Fibroblast of villous mesenchyme (primary cell): Measurements from ENCODE around the gene CACNG4. TPM values are rescaled to one million over a fixed set of nuclear protein-coding genes. Genes with fewer than 3 reads are reported as not detected.

Experiments
- DNase-seq: peaks from one replicate; pipeline ENCODE4 v3.0.0-alpha.2; 2010; ENCODE audit warnings: low read depth
- H3K4me3 ChIP-seq: 2 replicates; pipeline ENCODE4 v1.5.1; 2011; ENCODE audit warnings: low read depth, mild to moderate bottlenecking, low read length
- total RNA-seq: library from RNA; depleted of rRNA; stranded (reverse); fragments of >200 nt; gene quantifications from 2 replicates; pipeline ENCODE4 v1.2.3, GENCODE V29; 2012
- TF ChIP-seq, protein P1 (sequence below): IDR thresholded peaks from 2 replicates; pipeline ENCODE4 v1.5.1; 2012; ENCODE audit warnings: low read depth, mild to moderate bottlenecking, low read length; ENCODE audit not compliant: insufficient read depth

Gene CACNG4
- total RNA-seq, 1 donor, result not detected

DNA sequence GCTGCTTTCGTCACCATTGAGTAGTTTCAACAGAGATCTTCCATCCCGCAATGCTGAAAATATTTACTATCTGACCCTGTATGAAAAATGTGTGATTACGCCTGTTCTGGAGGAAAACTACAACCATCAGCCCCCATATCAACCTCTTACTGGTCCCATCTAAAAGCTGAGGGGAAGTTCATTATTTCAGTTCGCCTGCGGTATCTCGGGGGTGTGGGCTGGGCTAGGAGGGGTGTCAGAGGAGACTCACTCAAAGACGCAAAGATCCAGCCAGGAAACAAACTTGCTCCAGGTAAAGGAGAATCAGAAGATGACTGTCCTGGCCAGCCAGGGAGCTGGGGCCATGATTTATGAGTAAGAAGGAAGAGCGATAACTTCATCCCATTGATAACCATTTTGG lies 93.5 kb downstream of the CACNG4 start:
- TF ChIP-seq, protein P1, sequence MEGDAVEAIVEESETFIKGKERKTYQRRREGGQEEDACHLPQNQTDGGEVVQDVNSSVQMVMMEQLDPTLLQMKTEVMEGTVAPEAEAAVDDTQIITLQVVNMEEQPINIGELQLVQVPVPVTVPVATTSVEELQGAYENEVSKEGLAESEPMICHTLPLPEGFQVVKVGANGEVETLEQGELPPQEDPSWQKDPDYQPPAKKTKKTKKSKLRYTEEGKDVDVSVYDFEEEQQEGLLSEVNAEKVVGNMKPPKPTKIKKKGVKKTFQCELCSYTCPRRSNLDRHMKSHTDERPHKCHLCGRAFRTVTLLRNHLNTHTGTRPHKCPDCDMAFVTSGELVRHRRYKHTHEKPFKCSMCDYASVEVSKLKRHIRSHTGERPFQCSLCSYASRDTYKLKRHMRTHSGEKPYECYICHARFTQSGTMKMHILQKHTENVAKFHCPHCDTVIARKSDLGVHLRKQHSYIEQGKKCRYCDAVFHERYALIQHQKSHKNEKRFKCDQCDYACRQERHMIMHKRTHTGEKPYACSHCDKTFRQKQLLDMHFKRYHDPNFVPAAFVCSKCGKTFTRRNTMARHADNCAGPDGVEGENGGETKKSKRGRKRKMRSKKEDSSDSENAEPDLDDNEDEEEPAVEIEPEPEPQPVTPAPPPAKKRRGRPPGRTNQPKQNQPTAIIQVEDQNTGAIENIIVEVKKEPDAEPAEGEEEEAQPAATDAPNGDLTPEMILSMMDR, result no peak
- no peak overlapping the region for H3K4me3 ChIP-seq
- DNase-seq, result no peak

DNA sequence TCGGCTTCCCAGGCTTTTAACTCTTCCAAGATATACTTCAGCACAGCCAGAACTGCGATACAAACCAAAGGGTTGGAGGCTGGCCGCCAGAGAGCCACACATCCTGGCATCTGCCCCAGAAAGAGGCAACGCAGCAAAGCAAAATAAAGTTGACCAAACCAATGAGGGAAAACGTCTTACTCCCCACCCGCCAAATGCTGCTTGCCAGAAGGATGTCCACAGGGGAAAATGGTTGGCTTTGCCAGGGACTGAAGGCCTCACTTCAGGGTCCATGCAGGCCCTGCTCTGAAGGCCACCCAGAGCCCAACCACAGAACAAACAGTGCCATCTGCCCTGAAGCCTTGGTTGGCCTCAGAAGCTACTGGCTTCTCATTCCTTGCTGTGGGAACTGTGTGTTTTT lies 94.9 kb downstream of the CACNG4 start:
- no peak for DNase-seq

DNA sequence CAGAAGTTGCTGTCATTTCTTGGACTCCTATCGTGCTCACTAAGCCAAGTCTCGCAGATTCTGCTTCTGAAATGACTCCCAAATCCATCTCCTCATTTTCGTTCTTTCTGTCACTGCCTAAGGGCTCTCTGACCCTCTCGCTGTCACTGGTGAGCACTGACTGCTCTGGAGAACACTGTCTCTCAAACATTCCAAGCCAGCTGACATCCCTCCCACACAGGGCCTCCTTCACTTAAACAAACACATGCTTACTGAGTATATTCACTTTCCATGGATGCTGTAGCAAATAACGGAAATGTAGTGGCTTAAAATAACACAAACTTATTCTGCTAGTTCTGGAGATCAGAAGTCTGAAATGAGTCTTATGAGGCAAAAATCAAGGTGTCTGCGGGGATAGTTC lies 98.6 kb downstream of the CACNG4 start:
- no peak overlapping the region for H3K4me3 ChIP-seq
- TF ChIP-seq, protein P1, result no peak
- DNase-seq, result peak; percentile 8

More for the DNA sequence above, 94.9 kb downstream of the CACNG4 start:
- no peak overlapping the region for H3K4me3 ChIP-seq
- TF ChIP-seq, protein P1, result no peak

DNA sequence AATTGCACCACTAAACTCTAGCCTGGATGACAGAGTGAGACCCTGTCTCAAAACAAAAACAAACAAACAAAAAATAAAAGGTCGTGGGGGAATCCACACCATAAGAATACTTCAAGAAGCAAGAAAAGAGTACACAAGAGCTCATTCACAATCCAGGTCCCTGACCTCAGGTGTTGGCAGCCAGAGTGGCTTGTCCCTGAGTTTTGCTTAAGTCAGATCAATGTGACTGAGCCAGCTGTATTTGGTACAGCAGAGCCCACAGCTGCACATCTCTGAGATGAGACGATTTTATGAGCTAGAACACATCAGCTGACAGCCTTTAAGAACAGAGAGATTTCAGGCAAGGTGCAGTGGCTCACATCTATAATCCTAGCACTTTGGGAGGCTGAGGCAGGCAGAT lies 102.2 kb downstream of the CACNG4 start:
- H3K4me3 ChIP-seq, result no peak overlapping the region
- TF ChIP-seq, protein P1, result no peak
- no peak for DNase-seq

DNA sequence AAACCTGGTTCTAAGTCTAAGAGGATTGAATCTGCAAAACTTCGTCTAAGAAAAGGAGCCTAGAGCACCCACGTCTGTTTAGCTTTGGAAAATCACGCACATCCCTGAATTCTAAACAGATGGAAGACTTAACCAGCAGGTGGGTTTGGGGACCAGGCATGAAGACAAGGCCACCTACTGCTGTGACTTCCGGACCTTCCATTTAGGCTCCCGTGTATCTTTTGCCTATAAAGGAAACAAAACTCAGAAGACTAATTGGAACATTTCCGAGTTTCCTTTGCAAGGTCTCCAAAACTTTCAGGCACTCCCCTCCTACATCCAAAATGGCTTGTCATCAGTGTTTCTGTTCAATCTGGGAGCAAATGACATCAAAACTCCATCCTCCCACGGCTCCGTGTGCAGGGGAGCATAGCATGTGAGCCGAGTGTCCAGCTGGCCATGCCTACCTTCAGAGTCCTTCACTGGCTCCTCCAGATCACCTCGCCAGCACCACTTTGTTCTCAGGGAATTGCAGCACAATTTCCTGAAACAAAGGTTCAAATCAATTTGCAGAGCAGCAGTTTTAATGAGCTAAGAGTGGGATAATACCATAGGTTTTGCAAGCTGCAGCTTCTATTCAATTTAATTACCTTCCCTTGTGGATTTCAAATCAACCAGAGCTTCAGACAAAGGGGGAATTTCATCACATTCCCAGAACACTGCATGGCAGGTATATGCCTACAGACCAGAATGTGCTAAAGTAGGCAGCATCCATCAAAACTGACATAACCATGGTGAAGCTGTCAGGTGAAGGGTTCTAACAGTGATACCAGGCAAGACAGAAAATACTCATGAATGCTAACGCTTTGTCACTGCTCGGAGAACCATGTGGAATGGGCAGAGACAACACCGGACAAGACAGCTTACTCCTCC lies 103.3 kb downstream of the CACNG4 start:
- TF ChIP-seq, protein P1, result no peak
- H3K4me3 ChIP-seq, result no peak overlapping the region
- DNase-seq, result no peak

DNA sequence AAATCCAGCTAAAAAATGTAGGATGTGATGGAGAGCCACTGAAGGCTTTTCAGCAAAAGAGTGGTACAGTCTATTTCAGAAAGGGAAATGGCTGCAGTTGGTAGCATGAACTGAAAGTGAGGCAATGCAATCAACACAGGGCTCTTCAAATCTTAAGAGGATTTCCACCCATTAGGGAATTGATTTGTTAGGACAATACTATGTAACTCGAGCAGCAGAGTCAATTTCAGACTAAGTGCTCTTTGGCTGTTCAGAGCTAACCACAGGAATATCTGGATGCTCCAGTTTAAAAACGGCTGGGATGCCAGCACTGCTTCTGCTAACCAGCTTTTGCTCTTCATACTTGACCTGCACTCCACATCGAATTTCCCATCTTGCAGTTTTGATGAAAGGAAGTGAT lies 104.5 kb downstream of the CACNG4 start:
- no peak overlapping the region for H3K4me3 ChIP-seq
- DNase-seq, result no peak
- TF ChIP-seq, protein P1, result no peak

DNA sequence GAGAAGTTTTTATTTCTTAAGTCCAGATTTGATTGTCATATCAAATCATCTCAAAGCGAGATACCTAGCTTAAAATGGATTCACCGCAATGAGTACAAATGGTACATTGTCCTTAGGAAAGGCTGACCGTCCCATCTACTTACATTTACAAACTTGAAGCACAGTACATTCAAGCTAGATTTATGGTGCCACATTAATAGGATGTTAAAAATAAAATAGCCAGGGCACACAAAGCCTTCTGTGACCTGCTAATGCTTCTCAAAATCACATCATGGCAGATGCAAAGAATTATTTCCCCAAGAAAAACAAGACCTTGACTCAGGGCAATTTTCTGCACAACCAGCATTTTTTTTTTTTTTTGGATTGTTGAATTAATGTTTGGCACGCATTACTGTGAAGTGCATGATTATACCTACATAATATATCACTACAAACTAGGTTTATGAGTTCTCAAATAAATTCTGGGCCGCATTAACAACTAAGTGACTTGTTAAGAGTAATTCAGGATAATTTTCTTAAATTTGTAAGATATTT lies 105.2 kb downstream of the CACNG4 start:
- no peak overlapping the region for H3K4me3 ChIP-seq
- TF ChIP-seq, protein P1, result no peak
- DNase-seq, result no peak
